ENCODE results near the gene SPATA3.

DNA sequence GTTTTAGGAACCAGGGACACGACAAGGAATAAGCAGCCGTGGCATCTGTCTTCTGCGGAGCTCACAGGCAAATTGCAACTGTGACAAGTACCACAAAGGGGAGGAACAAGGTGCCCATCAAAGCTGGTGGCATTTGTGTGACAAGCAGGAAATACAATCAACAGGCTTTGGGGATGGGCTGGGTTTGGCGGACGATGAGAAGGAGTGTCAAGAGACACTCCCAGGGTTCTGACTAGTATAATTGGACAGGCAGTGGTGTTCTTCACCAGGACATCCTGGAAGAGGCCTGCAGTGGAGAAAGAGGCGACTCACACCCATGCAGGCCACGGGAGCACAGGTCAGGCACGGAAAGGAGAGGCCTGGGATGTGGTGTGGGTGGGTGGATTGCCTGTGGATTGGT is 14.2 kb upstream of the SPATA3 start:
- TF ChIP-seq TAF1 (IDR thresholded peaks at IDR 0.05; ENCODE audit: low read depth) (no peak), CREB1 (IDR thresholded peaks at IDR 0.05; ENCODE audit: low read depth) (no peak)
